ENCODE results near the gene NKPD1. TPM values are rescaled to one million over a fixed set of nuclear protein-coding genes. Genes with fewer than 3 reads are reported as not detected.
"Not testable (repeated sequence)": the region's sequence is repeated elsewhere in the genome, so short reads cannot be mapped to it uniquely, and the experiment has no call there.

NKPD1 gene
- total and polyA plus RNA-seq, 2 donors (not counting 3 experiments of a cell fraction or from before 2014, with no cell fraction given), result 0.04 TPM; not detected in 1

DNA sequence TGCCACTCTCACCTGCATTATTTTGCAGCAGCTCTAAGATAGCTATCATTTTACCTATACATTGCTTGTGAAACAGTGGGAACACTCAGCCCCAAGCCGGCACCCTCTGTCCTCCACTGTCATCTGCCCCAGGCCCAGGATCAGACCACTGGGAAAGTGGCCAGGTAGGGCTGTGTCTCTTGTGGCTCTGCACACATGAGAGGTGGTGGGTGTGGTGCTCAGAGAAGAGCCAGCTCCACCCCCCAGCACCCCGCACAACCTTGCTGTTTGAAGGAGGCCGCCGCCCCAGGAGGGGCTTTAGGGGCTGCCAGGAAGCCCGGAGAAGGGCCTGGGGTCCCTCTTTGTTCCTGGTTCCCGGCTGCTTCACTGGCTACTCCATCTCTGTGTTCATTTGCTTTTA is 41.2 kb downstream of the NKPD1 start:
- CTCF ChIA-PET, result interaction anchor here (1.6 kb wide), 1 partner anchor 11 kb away, joined by 6 read pairs; no protein-coding TSS in a partner anchor
- POLR2A ChIA-PET, result no interaction called here
- DNase-seq (ENCODE audit: low read depth, low spot score) (no peak), FAIRE-seq (no peak)
- Histone ChIP-seq H4K20me1 (replicated peaks; ENCODE audit: control insufficient read depth, extremely low read depth, insufficient read depth, low read length) (no peaks in the 10 kb centered on the region), H3K9ac (replicated peaks; ENCODE audit: extremely low read depth, insufficient read depth, low read length) (no peak overlapping the region), H3K4me3 (replicated peaks in 1 of 3; ENCODE audit: insufficient read depth in 1 of 3, low read depth in 1 of 3, low read length in 3 of 3) (no peak overlapping the region), H3K4me2 (ENCODE audit: insufficient read depth, low read length) (no peak overlapping the region), H3K27ac (ENCODE audit: insufficient read depth, low read depth, low read length) (no peak overlapping the region), H3K27me3 (ENCODE audit: control insufficient read depth in 2 of 2, insufficient read depth in 2 of 2, low read length in 2 of 2) (no peaks in the 10 kb centered on the region), H3K9me3 (replicated peaks; ENCODE audit: control insufficient read depth, insufficient read depth, low read length) (no peaks in the 10 kb centered on the region), H3K9me1 (replicated peaks; ENCODE audit: control insufficient read depth, extremely low read depth, insufficient read depth, low read length) (no peaks in the 10 kb centered on the region), H3K36me3 (ENCODE audit: control insufficient read depth in 2 of 2, extremely low read depth in 1 of 2, insufficient read depth in 2 of 2, low read length in 2 of 2) (no peaks in the 10 kb centered on the region), H3K4me1 (ENCODE audit: control insufficient read depth, extremely low read depth, insufficient read depth, low read length) (no peaks in the 10 kb centered on the region), H2AFZ (ENCODE audit: low read depth, low read length) (no peak overlapping the region), H3K79me2 (ENCODE audit: control insufficient read depth, insufficient read depth, low read length) (peaks cover 32% of the 10 kb centered on the region)
- no TSS peak for BruUV-seq (replicated peaks)
- TF ChIP-seq JUN (IDR thresholded peaks at IDR 0.05; ENCODE audit: borderline replicate concordance, insufficient read depth, insufficient read length, low read depth) (no peak), GATA2 (IDR thresholded peaks at IDR 0.05; ENCODE audit: insufficient read depth, insufficient read length, low read depth, low read length) (no peak), MYC (IDR thresholded peaks at IDR 0.05; ENCODE audit: low read depth, low read length) (no peak), FOS (IDR thresholded peaks at IDR 0.05; ENCODE audit: borderline replicate concordance, insufficient read depth, low read length) (no peak), EZH2 (IDR thresholded peaks at IDR 0.05; ENCODE audit: borderline replicate concordance, low read depth, low read length, severe bottlenecking) (no peak), POLR2A (IDR thresholded peaks at IDR 0.05; ENCODE audit: low read depth, low read length) (no peak), POLR2AphosphoS5 (IDR thresholded peaks at IDR 0.05; ENCODE audit: insufficient read depth, low read depth, low read length) (no peak)
- TF ChIP-seq, protein P1, sequence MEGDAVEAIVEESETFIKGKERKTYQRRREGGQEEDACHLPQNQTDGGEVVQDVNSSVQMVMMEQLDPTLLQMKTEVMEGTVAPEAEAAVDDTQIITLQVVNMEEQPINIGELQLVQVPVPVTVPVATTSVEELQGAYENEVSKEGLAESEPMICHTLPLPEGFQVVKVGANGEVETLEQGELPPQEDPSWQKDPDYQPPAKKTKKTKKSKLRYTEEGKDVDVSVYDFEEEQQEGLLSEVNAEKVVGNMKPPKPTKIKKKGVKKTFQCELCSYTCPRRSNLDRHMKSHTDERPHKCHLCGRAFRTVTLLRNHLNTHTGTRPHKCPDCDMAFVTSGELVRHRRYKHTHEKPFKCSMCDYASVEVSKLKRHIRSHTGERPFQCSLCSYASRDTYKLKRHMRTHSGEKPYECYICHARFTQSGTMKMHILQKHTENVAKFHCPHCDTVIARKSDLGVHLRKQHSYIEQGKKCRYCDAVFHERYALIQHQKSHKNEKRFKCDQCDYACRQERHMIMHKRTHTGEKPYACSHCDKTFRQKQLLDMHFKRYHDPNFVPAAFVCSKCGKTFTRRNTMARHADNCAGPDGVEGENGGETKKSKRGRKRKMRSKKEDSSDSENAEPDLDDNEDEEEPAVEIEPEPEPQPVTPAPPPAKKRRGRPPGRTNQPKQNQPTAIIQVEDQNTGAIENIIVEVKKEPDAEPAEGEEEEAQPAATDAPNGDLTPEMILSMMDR (IDR thresholded peaks at IDR 0.05; ENCODE audit: extremely low read depth in 1 of 2, insufficient read depth in 1 of 2, low read depth in 1 of 2, low read length in 2 of 2), result no peak
- TF ChIP-seq, protein P2, sequence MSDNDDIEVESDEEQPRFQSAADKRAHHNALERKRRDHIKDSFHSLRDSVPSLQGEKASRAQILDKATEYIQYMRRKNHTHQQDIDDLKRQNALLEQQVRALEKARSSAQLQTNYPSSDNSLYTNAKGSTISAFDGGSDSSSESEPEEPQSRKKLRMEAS (IDR thresholded peaks at IDR 0.05; ENCODE audit: insufficient read depth, insufficient read length), result no peak
- dilution Hi-C loops (cut with MboI; ENCODE audit: extremely low pct_ligation_motif_present, low sequenced_read_pairs), result no loop called here
- intact Hi-C loops (cut with micrococcal nuclease), result no loop called here

DNA sequence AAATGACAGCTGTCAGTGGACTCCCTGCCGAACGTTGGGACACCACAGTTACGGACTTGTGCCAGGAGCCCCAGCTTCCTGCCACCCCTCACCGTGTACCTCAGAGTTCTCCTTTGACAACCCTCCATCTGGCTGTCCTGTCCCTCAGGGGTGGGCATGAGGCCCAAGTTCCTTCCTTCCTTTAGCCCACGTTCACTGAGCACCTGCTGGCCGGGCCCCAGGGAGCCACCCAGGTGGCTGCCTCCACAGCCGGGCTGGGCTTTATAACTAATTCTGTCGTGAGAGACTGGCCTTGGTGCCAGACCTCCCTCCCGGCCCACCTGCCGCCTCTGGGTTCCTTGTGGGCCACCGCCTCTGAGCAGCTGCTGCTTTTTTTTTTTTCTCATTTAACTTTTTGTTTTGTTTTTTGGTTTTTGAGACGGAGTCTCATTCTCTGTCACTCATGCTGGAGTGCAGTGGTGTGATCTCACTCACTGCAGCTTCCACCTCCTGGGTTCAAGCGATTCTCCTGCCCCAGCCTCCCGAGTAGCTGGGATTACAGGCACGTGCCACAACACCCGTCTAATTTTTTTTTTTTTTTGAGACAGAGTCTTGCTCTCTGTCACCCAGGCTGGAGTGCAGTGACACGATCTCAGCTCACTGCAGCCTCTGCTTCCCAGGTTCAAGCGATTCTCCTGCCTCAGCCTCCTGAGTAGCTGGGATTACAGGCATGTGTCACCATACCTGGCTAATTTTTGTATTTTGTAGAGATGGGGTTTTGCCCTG is 42.0 kb downstream of the NKPD1 start:
- DNase-seq (ENCODE audit: low read depth, low spot score); H3K4me1 ChIP-seq (ENCODE audit: control insufficient read depth, extremely low read depth, insufficient read depth, low read length); H3K36me3 ChIP-seq (ENCODE audit: control insufficient read depth in 2 of 2, extremely low read depth in 1 of 2, insufficient read depth in 2 of 2, low read length in 2 of 2); H4K20me1 ChIP-seq (replicated peaks; ENCODE audit: control insufficient read depth, extremely low read depth, insufficient read depth, low read length); FAIRE-seq; intact Hi-C loops (cut with micrococcal nuclease); H3K27me3 ChIP-seq (ENCODE audit: control insufficient read depth in 2 of 2, insufficient read depth in 2 of 2, low read length in 2 of 2); H3K27ac ChIP-seq (ENCODE audit: insufficient read depth, low read depth, low read length); H3K9ac ChIP-seq (replicated peaks; ENCODE audit: extremely low read depth, insufficient read depth, low read length); H3K4me2 ChIP-seq (ENCODE audit: insufficient read depth, low read length); dilution Hi-C loops (cut with MboI; ENCODE audit: extremely low pct_ligation_motif_present, low sequenced_read_pairs); H3K9me3 ChIP-seq (replicated peaks; ENCODE audit: control insufficient read depth, insufficient read depth, low read length); BruUV-seq (replicated peaks); H2AFZ ChIP-seq (ENCODE audit: low read depth, low read length); H3K9me1 ChIP-seq (replicated peaks; ENCODE audit: control insufficient read depth, extremely low read depth, insufficient read depth, low read length); H3K4me3 ChIP-seq (replicated peaks in 1 of 3; ENCODE audit: insufficient read depth in 1 of 3, low read depth in 1 of 3, low read length in 3 of 3): not testable (repeated sequence)
- POLR2A ChIA-PET, result interaction anchor here (0.6 kb wide), 1 partner anchor 651 kb away, joined by 3 read pairs; no protein-coding TSS in a partner anchor
- peaks cover 38% of the 10 kb centered on the region for H3K79me2 ChIP-seq (ENCODE audit: control insufficient read depth, insufficient read depth, low read length)
- CTCF ChIA-PET, result interaction anchor here (0.7 to 1.6 kb wide), 4 partner anchors 12 to 59 kb away, joined by 3 to 6 read pairs (median 4); no protein-coding TSS in a partner anchor

Measured in endothelial cell of umbilical vein (primary cell).